ENCODE measurements around the gene CEP170. TPM values are rescaled to one million over a fixed set of nuclear protein-coding genes. Genes with fewer than 3 reads are reported as not detected.

CEP170 gene
- polyA plus RNA-seq, 2 of the 4 experiments (the other 2 are of a cell fraction) = 31.0 to 69.6 TPM

DNA sequence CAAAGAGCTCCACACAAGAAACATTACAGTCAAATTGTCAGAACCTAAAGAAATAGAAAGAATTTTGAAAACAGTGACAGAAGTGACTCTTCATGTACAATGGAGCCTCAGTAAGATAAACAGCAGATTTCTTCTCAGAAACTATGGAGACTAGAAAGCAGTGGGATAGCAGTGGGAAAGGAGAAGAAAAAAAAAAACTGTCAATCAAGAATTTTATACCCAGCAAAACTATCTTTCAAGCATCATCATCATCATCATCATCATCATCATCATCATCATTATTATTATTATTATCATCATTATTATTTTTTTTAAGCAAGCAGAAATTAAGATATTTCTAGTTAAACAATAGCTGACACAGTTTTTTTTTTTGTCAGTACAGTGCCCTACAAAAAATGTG, 24.2 kb downstream of the CEP170 start:
- no peak for FAIRE-seq
- Histone ChIP-seq H3K4me3 (no peak overlapping the region), H3K4me1 (no peaks in the 10 kb centered on the region), H3K9me3 (peaks cover 43% of the 10 kb centered on the region), H3K4me2 (no peak overlapping the region), H3K27ac (no peak overlapping the region)
- peak; percentile 9 to 51 for DNase-seq (ENCODE audit: low read depth in 1 of 2, low spot score in 1 of 2)
- ChIA-PET POLR2A (no interaction called here), CTCF (interaction anchor here (1.0 kb wide), 1 partner anchor 23 kb away, joined by 4 read pairs; no protein-coding TSS in a partner anchor)
- TF ChIP-seq HEYL (CRISPR knock-in tag; IDR thresholded peaks at IDR 0.05) (no peak), ZC3H11A (IDR thresholded peaks at IDR 0.05) (no peak), ZSCAN20 (CRISPR knock-in tag; IDR thresholded peaks at IDR 0.05) (0 out of 2 replicates have a peak, but pooled peaks have one; percentile 33), HOXB13 (CRISPR knock-in tag; IDR thresholded peaks at IDR 0.05; ENCODE audit: low read depth) (no peak), JUN (IDR thresholded peaks at IDR 0.05) (no peak), NFE2L2 (conservative IDR thresholded peaks at IDR 0.05; ENCODE audit: low read length) (no peak), RAD21 (conservative IDR thresholded peaks at IDR 0.05 in 1 of 2, IDR thresholded peaks at IDR 0.05 in 1 of 2) (no peak), EP300 (IDR thresholded peaks at IDR 0.05) (no peak), POLR2A (IDR thresholded peaks at IDR 0.05; ENCODE audit: low read length) (no peak)
- ATAC-seq = no peak

DNA sequence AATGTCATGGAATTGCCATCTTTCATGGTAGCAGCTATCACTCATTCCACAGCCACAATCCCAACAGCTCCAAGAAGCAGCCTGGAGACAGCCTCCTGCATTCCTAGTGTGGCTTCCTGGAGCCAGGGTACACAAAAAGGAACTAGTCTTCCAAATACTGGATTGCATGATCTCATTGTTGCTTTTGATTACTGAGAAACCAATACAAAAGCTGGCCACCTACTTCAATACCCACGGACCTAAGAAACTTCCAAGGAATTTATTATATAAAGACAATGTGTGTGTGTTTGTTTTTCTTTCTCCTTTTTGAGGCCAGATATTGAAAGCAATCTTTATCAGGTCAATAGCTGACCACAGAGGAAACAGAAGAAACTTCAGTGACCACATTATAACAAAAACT, 25.6 kb downstream of the CEP170 start:
- no peak for ATAC-seq
- WGBS (ENCODE audit: missing lambda C conversion rate) = 75% methylated on average over 1 of the region's 1 CpG
- H3K4me2 ChIP-seq = no peak overlapping the region
- ChIA-PET CTCF (no interaction called here), POLR2A (no interaction called here)
- H3K9me3 ChIP-seq = peaks cover 43% of the 10 kb centered on the region
- TF ChIP-seq MAFK (IDR thresholded peaks at IDR 0.05; ENCODE audit: partially characterized antibody) (no peak), POLR2A (IDR thresholded peaks at IDR 0.05; ENCODE audit: low read length) (no peak), JUNB (IDR thresholded peaks at IDR 0.05) (no peak), FOSB (CRISPR knock-in tag; IDR thresholded peaks at IDR 0.05) (no peak), SREBF2 (IDR thresholded peaks at IDR 0.05) (no peak), ZFP36 (IDR thresholded peaks at IDR 0.05; ENCODE audit: borderline replicate concordance, partially characterized antibody) (no peak), SMC3 (IDR thresholded peaks at IDR 0.05) (no peak), FOXS1 (CRISPR knock-in tag; IDR thresholded peaks at IDR 0.05) (no peak), NFE2L2 (conservative IDR thresholded peaks at IDR 0.05; ENCODE audit: low read length) (no peak), CEBPB (IDR thresholded peaks at IDR 0.05) (no peak), CHD2 (IDR thresholded peaks at IDR 0.05; ENCODE audit: low read length, partially characterized antibody) (no peak), ESRRA (IDR thresholded peaks at IDR 0.05; ENCODE audit: borderline replicate concordance, low read length) (no peak), BHLHE40 (IDR thresholded peaks at IDR 0.05; ENCODE audit: low read depth, low read length) (no peak), RAD21 (conservative IDR thresholded peaks at IDR 0.05 in 1 of 2, IDR thresholded peaks at IDR 0.05 in 1 of 2) (no peak), HOXB5 (CRISPR knock-in tag; IDR thresholded peaks at IDR 0.05) (no peak)
- TF ChIP-seq, protein P1, sequence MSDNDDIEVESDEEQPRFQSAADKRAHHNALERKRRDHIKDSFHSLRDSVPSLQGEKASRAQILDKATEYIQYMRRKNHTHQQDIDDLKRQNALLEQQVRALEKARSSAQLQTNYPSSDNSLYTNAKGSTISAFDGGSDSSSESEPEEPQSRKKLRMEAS (IDR thresholded peaks at IDR 0.05) = no peak
- TF ChIP-seq, protein P2, sequence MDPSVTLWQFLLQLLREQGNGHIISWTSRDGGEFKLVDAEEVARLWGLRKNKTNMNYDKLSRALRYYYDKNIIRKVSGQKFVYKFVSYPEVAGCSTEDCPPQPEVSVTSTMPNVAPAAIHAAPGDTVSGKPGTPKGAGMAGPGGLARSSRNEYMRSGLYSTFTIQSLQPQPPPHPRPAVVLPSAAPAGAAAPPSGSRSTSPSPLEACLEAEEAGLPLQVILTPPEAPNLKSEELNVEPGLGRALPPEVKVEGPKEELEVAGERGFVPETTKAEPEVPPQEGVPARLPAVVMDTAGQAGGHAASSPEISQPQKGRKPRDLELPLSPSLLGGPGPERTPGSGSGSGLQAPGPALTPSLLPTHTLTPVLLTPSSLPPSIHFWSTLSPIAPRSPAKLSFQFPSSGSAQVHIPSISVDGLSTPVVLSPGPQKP (IDR thresholded peaks at IDR 0.05; ENCODE audit: low read depth, low read length) = no peak
- no peak overlapping the region for H3K4me3 ChIP-seq
- no peaks in the 10 kb centered on the region for H3K4me1 ChIP-seq
- no peak for FAIRE-seq
- no peak for DNase-seq (ENCODE audit: low read depth in 1 of 2, low spot score in 1 of 2)
- H3K27ac ChIP-seq = no peak overlapping the region

DNA sequence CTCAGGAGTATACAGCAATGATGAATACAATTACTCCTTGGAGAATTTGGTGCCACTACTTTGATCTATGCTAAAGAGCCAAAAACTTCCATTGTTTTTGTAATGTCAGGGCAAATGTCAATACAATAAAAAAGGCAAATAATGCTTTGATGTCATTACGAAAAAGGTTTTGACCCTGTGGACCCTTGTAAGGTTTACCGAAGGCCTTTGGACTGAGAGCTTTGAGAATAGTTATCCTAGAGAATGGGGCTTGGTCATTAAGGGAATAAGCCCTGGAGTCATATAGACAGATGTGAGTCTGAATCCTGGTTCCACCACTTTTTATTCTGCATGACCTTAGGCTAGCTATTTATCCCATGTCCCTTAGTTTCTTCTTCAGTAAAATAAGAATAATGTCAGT, 27.5 kb downstream of the CEP170 start:
- DNase-seq (ENCODE audit: low read depth in 1 of 2, low spot score in 1 of 2) (no peak), FAIRE-seq (no peak), ATAC-seq (no peak)
- 81% methylated on average over 2 of the region's 2 CpGs for WGBS (ENCODE audit: missing lambda C conversion rate)
- Histone ChIP-seq H3K4me1 (no peaks in the 10 kb centered on the region), H3K9me3 (peaks cover 36% of the 10 kb centered on the region), H3K27ac (no peak overlapping the region), H3K4me3 (no peak overlapping the region), H3K4me2 (no peak overlapping the region)
- POLR2A ChIA-PET = no interaction called here
- TF ChIP-seq MYC (IDR thresholded peaks at IDR 0.05; ENCODE audit: borderline replicate concordance, low read length) = no peak
- CTCF ChIA-PET = interaction anchor here (0.6 to 1.5 kb wide), 2 partner anchors 16 to 1045 kb away, joined by 3 read pairs; no protein-coding TSS in a partner anchor
